Right renal pelvis (tissue), 4 donors: ENCODE data around the gene ASB18. TPM values are rescaled to one million over a fixed set of nuclear protein-coding genes. Genes with fewer than 3 reads are reported as not detected.

Experiments used
- DNase-seq, 4 donors: peaks; one replicate each; pipeline ENCODE4 v3.0.0-alpha.2; 2013; ENCODE audit warnings: low read depth in 4 of 4, low spot score in 3 of 4, missing footprints in 1 of 4
- polyA plus RNA-seq, 4 donors: library from polyadenylated mRNA; unstranded; fragments of 120-200 nt; gene quantifications; one replicate each; pipeline ENCODE4 v1.2.1, GENCODE V29; 2013; ENCODE audit not compliant: insufficient read length in 4 of 4

The ASB18 gene
- polyA plus RNA-seq, 4 donors, result 0.06 TPM; not detected in 3

DNA sequence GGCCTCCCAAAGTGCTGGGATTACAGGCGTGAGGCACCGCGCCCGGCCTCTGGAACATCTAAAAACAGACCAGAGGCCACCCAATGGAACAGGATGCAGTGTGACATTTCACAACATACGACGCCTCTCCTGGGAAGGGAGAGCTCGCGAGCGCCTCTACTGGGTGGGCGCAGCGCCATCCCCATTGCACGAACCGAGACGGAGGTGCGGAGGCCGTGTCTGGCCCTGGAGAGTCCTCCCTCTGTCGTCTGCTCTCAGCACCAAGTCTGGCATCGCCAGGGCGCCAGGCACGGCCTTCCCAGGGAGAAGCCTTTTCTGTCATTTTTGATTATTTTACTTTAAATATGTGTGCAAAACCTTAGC lies 86.6 kb downstream of the ASB18 start:
- no peak for DNase-seq

DNA sequence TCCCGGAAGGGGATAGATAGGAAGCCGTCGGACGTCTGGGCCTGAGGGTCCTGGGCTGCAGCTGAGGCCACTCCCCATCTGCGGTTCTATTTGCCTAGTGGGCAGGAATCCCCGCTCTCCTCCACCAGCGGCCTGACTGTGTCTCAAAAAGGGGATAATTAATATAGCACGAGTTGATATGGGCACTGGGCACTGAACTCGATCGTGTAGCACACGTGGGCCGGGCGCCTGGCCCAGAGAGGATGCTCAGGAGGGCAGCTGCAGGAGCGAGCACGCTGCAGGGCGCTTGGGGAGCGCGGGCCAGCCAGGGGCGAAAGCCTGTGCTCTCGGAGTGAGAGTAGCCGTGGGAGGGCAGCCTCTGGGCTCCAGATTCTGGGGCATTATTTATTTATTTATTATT lies 87.3 kb downstream of the ASB18 start:
- no peak for DNase-seq

DNA sequence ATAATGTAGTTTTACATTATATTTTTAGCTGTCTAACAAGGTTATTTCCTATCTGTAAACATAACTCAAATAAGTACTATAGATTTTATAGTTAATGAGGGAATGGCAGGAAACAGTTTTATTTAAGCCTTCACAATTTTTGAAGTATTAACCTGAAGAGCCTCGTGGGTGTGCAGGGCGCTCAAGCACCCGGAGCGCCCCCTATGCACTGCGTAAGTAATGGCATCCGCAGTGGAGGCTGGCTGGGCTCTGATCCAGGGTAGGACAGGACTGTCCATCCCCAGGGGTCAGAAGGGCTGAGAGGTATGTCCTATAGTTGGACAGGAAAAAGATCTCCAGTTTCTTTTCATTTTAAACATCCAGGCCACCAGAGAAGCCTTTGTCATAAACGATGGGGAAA lies 87.8 kb downstream of the ASB18 start:
- DNase-seq, result no peak

DNA sequence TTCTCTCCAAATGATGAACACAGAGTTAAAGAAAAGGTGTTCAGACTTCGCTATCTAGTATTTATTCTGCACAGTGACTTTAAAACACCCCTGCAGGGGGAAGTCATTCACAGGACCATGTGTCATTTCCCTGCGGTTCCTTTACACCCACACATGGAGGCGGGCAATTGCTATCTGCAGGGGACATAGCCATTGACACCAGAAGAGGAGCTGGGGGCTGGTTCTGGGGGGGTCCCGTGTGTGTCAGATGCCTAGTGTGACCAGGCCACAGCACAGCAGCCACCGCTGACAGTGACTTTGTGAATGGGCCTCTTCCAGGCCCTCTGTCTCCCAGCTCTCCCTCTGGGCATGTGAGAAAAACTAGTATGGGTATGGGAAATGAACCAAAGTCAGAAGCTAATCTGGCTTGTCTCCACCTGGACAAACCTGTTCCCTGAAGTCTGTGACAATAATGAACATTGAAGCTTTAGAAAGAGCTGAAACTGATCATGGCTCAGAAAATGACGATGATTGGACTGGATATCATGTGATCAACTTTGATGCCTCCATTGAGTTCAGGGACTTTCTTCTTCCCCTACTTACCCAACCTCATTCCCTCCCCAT lies 88.6 kb downstream of the ASB18 start:
- DNase-seq, result no peak

DNA sequence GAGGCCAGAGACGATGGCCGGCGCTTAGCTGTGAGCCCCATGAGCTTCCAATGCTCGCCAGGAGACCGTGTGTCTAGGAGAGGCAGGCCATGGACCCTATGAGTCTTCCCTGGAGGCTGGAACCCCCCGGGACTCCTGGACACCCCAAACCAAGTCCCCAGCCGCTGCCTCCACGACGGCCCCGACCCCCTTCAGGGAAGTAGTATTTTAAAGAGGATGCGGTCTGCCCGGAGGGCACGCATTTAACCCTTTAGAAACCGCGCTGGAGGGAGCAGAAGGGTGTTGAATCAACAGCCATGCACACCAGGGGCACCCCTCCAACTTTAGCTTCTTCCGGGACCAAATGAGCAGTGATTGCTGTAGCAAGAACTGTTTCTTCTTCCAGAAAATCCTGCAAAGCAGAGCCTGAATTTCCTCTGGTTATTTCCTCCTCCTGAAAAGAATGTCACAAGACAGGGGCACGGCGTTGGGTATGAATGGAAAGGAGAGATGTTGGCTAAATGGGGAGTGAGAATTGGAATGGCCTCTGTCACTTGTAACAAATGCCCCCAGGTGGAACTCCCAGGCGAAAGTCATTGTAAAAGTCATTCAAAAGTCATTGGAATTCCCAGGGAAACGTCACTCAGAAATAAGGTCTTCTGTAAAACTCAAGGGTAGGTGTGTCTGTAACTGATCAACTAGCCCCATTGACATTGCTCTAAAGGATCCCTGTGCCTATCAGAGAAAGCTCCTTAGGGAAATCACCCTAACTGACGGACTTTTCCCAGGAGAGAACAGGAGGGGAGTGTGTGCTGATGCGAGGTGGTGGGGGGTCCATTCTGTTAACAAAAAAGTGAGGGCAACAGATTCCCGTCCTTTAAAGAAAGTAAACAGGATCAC lies 90.2 kb downstream of the ASB18 start:
- DNase-seq, result no peak

DNA sequence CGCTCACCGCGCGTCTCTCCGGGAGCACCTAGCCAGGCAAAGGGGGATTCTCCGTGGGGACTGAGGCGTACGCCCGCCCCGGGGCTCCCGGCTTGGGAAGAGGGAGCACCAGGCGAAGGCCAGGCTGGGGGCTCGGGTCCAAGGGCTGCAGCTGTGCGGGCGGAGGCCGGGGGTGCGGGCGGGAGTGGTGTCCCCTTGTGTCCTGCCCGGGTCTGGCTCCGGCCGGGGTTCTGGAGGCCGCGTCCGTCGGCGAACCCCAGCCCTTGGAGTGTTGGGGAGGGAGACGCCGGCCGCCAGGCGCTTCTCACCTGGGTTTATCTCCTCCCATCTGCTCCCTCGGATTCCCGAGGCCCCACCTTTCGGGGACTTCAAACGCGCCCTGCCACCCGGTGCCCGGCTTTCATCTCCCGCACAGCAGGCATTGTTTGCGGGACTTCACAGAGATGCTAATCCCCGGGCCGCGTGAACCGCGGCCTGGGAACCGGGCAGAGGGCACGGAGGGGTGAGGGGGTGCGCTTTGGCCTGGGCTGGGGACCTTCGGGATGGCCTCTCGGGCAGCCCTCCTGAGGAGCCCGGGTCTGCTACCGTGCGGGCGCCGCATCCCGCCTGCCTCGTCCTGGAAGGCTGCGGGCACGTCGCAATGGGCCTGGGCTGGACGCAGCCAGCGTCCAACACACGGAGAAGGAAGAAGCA lies 91.0 kb downstream of the ASB18 start:
- no peak for DNase-seq

DNA sequence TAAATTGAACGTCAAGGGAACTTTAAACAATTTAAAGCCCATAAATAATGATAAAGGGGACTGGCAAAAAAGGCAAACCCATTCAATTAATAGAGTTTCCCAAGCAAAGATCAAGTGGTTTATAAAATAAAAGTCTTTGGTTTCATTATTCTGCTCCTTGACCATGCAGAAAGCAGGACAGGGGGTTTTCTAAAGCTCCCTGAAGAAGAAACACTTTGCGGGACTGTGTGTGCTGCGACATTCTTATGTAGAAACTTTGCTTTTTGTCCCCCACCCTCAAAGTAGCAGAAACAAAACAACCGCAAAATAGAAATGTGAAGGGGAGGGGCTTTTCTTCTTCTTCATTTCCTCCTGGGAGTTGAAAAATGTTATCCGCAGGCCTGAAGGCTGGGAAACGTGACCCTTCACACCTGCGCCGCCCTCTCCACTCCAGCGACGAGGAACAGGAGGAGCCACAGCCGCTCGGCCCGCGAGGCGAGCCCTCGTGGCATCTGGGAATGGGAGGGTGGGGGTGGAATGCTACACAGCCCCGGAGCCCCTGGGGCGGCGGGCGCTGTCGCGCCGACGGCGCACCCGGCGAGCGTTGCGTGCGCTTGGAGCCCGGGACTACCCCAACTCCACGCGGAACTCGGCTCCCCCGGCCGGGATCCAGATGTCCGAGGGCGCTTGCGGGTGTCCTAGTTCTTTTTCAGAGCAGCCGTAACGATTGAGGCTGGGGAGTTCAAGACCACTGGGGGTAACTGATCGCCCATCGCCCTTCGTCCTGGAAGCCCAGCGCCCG lies 91.8 kb downstream of the ASB18 start:
- no peak for DNase-seq

DNA sequence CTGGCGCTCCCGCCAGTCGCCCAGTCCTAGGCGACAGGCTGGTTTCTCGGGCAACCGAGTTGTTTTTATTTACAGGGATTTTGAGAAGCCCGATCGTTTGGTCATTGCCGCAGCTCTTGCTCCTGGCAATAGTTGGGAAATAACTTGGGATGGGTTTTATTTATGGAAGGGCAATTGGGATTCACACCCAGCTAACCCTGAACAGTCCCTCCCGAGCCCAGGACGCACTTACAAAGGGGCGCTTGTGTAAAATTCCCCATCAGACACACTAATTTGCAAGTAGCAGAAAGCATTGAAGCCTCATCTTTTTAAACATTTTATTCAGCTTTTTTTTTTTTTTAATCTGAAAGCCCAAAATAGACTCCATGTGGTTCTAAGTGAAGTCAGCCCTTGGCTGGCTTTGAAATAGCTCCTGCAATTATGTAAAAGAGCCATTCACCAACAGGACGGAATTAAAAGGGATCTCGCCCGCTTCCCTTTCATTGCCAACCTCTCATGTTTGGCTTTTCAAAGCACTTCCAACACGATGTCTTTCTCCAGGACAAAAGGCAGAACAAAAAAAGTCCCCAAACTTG lies 92.4 kb downstream of the ASB18 start:
- no peak for DNase-seq

DNA sequence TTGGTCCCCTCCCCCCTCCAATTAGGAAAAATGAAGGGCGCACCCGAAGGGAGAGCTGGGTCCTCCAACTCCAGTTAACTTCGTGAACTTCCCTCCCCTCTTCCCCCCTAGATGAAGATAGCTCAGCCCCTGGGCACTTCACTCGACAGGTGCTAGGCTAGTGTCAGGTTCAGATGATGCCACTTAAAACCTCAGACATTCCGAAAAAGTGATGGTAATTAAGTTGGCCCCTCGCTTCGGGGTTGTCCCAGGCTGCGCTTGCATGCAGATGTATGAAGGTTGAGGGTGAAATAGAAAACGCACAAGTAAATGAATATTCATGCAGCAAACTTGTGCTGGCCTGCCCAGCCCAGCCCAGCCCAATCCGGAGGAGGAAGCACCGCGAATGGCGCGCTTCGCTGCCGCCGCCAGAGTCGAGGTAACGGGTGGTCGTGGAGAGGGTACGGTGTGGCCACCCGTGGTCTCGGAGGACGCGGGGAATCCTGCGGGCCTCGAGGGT lies 93.0 kb downstream of the ASB18 start:
- no peak for DNase-seq

DNA sequence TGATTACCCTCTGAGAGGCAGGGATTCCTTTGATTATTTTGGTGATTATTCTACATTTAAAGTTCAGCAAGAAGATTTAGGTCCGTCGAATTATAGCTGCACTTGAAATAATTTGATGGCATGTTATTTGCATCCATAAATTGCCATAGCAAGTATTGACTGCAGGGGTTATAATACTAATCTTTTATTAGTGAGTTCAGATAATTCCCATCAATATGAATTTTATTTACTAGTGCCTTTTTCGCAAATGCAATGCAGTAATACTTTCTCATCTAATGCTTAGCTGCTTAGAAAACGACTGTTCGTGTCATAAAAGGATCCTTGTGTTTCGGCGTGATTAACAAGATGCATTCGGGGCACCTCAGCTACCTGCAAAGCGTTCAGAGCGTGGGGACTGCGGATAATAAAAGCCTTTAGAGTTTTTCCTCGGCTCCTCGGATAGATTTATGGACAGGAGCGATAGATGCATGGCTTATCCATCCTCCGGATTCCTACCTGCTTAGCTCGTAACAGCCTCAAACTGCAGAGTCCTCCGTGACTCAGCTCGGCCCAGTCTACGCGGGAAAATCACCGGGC lies 93.5 kb downstream of the ASB18 start:
- DNase-seq, result no peak

DNA sequence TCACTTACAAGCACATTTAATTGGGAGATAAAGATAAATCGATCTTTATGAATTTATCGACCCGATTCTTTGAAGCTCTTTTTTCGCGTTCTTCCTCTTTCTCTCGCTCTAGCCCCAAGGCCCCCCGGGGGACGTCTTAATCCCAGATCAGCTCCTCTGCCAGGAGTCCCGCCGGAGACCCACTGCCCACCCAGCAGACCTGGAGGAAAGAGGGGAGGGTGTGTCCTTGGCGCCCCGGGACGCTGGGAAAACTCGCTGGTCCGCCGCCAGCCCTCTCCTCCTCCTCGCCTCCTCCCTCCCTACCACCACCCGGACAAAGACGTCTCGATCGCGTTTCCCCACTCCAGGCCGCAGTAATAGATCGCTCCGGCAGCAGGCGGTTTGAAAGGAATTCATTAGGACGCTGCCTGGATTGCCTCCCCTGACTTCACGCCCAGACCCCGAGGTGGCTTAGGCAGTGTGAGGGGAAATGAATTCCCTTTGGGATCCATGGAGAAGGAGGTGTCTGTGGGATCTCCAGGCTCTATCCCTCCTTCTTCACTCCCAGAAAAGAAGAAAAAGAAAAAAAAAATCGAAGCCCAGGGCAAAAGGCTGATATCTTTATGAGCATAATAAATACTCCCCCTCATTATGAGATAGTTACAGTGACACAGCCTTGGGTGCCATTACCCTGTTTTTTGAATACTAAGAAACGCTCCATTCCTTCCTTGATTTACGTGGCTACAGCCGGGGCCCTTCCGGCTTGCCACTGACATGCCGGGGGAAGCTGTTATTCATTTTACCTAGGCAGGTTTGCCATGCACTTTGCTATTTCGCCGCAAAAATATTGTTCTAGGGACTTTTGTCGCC lies 94.2 kb downstream of the ASB18 start:
- DNase-seq, result no peak

DNA sequence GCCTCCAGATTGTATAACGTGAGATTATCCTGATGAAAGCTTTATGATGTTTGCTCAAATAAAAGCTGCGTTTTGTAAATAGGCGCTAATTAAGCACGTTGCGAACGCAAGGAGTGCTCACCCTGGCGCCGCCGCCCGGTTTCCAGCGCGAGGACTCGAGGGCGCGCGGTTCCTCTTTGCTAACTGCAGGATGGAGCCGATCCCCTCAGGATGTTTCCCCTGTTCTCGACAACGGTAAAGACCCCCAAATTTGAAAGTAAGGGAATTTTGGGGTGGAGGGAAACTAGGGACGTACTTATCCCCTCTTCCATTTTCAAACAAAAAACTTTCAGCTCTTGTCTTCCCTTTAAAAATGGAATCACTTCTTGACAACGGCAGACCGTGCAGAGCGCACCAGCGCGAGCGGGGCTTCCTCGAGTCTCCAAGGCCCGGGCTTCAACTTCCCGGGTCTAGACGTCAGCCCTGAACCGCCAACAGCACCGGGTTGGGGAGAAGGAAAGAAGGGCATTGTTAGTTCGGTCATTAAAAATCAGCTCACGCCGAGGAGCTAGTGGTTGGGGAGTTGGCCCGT lies 95.0 kb downstream of the ASB18 start:
- no peak for DNase-seq

DNA sequence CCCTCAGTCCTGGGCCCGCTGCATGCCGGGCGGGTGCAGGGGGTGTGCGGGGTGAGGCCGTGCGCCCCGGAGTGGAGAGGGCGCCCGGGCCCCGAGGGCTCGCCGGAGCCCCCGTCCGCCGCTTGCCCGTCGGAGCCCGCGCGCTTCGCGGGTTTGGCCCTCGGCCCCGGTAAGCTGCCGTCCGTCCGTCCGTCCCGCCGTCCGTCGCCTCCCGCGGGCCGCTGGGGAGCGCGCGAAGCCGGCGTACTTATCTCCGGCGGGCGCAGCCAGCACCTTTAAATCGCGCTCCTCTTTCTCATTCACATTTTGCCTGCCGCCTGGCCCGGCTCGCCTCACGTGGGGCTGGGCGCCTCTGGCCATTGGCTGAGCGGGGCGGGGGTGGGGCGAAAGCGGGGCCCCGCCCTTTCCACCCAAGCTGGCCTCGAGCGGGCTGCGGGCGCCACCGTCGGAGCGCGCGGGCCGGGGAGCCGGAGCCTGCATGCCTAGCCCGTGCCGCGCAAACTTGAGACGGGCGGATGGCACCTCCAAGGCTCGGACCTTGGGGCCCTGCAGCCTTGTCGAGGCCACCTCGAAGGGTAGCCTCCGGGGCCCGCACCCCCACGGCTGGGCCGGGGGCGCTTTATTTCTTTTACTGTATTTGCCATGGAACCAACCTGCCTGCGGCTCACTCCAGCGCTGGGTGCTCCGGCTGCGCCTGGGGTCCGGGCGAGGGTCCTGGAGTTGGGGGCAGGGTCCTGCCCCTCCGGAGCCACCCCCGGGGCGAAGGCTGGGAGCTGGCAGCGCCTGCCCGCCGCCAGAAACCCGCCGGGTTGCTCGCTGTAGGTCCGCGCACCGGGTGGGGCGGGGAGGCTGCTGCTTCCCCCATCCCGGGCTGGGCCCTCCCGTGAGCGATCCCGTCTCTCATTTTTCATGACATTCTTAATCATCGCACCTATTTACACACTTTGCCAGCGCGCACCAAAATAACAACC lies 95.8 kb downstream of the ASB18 start, which contains the start of gene GBX2:
Gene GBX2, minus strand, starts transcription at position 277 of the 971 bp plus-strand sequence. CDS start 415 bp downstream, outside the sequence.
- DNase-seq, result no peak

DNA sequence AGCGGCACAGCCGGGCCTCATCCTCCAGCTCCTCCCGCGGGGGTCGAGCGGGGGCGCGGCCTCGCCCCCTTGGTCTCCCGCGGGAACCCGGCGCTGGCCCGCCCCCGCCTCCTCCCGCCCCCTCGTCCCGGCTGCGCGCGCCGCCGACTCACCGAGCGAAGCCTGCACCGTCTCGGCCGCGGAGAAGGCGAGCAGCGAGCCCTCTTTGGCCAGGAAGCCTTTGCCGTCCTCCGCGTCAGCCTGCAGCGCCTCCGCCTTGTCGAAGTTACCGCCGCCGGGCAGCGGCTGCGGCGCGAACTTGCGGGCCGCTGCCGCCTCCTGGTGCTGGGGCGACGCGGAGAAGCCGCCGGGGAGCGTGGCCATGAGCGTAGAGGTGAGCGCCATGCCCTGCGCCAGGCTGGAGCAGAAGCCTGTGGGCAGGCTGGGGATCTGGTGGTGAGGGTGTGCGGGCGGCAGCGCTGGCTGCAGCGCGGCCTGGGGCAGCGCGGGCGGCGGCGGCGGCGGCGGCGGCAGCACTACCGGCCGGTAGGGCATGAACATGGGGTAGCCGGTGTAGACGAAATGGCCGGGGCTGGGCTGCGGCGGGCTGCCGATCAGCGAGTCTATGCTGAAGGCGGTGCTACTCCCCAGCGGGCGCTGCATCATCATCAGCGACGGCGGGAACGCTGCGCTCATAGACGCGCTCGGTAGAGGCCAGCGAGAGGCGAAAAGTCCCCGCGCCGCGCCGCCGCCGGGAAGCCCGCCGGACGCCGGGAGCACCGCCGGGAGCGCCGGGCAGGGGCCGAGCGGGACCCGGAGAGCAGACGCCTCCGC lies 96.7 kb downstream of the ASB18 start:
- no peak for DNase-seq

DNA sequence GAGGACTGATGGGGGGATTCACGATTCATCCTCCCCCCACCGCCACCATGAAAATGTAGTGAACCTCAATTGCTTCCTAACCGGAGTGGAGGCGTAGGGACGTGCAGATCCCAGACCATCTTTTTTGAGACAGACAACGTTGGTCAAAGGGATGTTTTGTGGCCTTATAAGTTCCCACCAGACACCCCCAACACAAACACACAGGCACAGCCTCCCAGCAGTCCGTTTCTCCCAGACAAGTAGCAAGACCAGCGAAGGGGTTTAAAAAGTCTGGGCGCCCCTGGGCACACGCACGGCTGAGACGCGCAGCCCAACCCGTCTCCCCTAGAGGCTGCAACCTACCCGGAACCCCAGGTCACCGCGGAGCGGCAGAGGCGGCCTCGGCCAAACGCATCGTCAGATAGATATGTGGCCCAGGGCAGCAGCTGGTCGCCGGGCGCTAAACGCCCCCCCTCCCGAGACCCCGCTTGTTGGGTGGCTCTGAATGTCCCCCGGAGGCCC lies 97.4 kb downstream of the ASB18 start:
- DNase-seq, result no peak
